LHCN-M2 (cell line): ENCODE results near the gene COL8A2. TPM values are rescaled to one million over a fixed set of nuclear protein-coding genes. Genes with fewer than 3 reads are reported as not detected.

Source experiments
- DNase-seq: peaks from one replicate; pipeline ENCODE4 v3.0.0-alpha.2; 2012; ENCODE audit warnings: low read depth
- total RNA-seq: library from RNA; depleted of rRNA; stranded (reverse); fragments of >200 nt; gene quantifications from 2 replicates; pipeline ENCODE4 v1.2.3, GENCODE V29; 2014; rRNA removed

Gene COL8A2
- total RNA-seq, 1 experiment from 2014 or later = 0.11 TPM

DNA sequence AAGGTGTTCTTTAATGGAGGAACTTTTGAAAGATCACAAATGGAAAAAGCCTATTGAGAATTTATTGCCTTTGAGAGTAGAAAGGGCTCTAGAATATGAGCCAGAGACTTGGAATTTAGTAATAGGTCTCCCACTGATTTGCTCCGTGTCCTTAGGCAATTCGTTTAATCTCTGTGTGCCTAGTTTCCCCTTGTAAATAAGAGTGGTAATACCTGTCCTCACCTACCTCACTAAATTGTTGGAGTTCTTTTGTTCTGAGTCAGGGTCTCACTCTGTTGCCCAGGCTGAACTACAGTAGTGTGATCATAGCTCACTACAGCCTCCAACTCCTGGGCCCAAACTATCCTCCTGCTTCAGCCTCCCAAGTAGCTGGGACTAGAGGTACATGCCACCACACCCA, 56.2 kb downstream of the COL8A2 start:
- DNase-seq = no peak

DNA sequence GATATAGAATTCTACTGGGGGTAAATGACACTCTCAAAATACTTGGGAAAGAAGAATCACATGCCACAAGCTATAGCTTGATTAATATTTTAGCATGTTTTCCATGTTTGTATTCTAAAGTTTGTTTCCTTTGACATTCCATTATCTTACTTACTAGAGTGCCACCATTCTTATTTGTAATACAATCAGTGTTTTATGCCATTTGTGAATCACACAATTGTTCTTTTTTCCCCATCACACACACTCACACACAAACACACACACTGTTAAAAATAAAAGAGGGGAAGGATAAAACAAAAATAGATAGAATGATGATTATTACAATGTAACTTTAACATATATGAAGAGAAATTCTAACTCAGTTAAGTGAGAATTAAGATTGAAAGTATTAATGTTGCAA, 57.2 kb downstream of the COL8A2 start:
- DNase-seq = no peak

DNA sequence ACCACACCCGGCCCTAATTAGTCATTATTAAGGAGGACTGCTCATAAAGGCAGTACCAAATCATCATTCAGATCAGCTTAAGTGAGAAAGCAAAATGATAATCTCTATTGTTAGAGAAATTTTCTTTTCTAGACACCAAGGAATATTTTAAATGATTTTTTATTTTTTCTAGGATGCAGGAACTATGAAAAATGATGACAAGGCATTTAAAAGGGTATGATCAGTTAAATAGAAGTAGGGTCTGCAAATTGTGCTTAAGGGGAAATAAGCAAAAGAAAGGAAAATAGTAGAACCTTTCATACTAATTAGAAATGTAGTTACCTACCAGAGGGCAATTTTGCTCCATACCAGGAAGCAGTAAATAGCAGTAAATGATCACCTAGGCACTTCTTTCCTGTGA, 62.7 kb downstream of the COL8A2 start:
- no peak for DNase-seq

DNA sequence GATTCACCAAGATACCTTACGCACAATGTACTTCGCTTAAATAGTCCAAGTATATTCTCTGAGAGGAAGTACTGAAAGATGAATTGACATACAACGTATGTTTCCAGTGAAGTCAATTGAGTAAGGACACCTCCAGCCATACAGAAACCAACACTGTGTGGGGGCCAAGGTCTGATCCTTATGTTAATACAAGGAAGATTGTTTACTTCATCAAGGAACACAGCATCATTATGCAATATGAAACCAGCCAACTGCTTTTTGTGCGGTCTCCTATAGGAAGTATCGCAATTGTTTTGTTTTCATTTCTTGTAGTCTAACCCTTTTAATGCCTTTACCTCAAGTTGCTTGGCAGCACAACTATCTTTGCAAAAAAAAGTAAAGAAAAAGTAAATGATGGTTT, 69.3 kb downstream of the COL8A2 start:
- DNase-seq = no peak

DNA sequence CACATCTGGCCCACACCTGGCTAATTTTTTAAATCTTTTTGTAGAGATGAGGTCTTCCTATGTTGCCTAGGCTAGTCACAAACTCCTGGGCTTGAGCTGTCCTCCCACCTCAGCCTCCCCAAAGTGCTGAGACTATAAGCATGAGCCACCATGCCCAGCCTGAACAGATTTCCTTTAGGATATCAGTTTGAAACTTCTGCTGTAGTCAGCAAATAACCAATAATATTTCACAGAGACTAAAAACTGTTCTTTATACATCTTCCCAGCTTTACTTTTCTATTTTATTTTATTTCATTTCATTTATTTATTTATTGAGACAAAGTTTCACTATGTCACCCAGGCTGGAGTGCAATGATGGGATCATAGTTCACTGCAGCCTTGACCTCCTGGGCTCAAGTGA, 71.0 kb downstream of the COL8A2 start:
- no peak for DNase-seq

DNA sequence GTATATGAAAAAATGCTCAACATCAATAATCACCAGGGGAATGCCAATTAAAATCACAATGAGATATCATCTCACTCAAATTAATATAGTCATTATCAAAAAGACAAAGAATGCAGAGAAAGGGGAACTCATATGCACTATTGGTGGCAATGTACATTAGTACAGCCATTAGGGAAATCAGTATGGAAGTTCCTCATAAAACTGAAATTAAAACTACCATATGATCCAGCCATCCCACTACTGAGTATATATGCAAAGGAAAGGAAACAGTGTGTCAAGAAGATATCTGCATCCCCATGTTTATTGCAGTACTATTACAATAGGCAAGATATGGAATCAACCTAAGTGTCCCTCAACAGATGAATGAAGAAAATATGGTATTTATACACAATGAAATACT, 73.2 kb downstream of the COL8A2 start:
- no peak for DNase-seq

Other genes starting within 250 kb of the COL8A2 start
- 10.7 and 16.6 TPM in 2 replicates for gene AGO1, start 242.0 kb downstream of the COL8A2 start, total RNA-seq
- gene AGO3, start 194.1 kb downstream of the COL8A2 start, total RNA-seq = 13.3 and 16.1 TPM in 2 replicates
- not detected in 2 replicates for gene TEKT2, start 41.1 kb downstream of the COL8A2 start, total RNA-seq
- gene ADPRS, start 36.3 kb downstream of the COL8A2 start, total RNA-seq = 41.2 and 46.9 TPM in 2 replicates
- 129 and 134 TPM in 2 replicates for gene TRAPPC3, start 24.3 kb upstream of the COL8A2 start, total RNA-seq
- 252 and 271 TPM in 2 replicates for gene MAP7D1, start 30.9 kb upstream of the COL8A2 start, total RNA-seq
- 71.0 and 87.7 TPM in 2 replicates for gene THRAP3, start 99.2 kb upstream of the COL8A2 start, total RNA-seq
- 2.6 and 3.3 TPM in 2 replicates for gene SH3D21, start 181.1 kb upstream of the COL8A2 start, total RNA-seq
- gene EVA1B, start 198.4 kb upstream of the COL8A2 start, total RNA-seq = 72.8 and 88.1 TPM in 2 replicates